NCI-H748 treated with DMSO at 0.1 percent for 48 hours (cell line): ENCODE results near the gene RPS6KA4.
A peak's percentile ranks its signal among the peaks of the same experiment; 100 is the strongest.
"Not testable (repeated sequence)": the region's sequence is repeated elsewhere in the genome, so short reads cannot be mapped to it uniquely, and the experiment has no call there.

ENCODE experiments used
- DNase-seq: peaks from one replicate; lab custom pipeline; 2025; lab: John Stamatoyannopoulos, UW

RPS6KA4 gene

DNA sequence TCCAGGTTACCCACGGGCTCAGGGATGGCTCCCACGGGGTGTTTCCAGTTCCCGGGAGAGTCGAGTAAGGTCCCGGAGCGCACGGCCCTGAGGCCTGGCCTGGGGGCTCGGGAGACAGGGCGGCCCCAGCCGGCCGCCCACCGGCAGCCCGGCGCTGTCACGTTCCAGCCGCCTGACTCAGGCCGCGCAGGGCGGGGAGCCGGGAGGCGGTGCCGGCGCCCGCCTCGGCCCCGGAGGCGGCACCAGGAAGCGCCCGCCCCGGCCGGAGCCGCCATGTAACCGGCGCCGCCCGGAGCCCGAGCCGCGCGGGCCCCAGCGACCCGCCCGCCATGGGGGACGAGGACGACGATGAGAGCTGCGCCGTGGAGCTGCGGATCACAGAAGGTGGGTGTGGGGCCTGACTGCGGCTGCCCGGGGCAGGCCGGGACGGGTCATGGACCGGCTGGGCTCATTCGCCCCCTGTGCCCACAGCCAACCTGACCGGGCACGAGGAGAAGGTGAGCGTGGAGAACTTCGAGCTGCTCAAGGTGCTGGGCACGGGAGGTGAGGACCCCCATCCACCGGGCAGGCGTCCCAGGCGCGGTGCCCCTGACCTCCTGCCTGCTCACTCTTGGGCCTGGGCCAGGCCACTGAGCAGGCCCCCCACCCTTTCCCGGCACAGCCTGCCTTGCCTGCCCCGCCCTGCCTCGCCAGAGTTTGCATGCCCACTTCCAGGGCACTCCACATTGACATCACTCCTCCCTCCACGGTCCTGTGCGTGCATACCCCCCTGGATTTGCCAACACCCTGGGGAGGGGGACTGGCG is at the start of gene RPS6KA4:
RPS6KA4 (plus strand) TSS at position 256 of the 805 bp plus-strand sequence; CDS start at position 330, 74 bp downstream.
- no peak for DNase-seq

DNA sequence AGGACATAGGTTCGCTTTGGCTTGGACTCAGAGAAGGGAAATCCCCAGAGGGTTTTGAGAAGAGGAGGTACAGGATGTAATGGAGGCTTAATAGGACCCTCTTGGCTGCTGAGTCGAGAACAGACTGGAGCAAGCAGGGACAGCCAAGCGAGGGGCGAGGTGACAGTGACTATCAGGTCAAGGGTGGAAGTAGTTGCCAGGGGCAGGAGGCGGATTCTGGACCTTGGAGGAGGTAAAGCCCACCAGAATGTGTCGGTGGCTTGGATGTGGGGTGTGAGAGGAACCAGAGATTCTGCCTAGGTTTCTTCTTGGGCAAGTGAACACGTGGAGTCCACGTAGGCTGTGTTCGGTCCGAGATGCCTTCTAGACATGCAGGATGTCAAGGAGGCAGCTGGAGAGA is 46.0 kb upstream of the RPS6KA4 start:
- no peak for DNase-seq

DNA sequence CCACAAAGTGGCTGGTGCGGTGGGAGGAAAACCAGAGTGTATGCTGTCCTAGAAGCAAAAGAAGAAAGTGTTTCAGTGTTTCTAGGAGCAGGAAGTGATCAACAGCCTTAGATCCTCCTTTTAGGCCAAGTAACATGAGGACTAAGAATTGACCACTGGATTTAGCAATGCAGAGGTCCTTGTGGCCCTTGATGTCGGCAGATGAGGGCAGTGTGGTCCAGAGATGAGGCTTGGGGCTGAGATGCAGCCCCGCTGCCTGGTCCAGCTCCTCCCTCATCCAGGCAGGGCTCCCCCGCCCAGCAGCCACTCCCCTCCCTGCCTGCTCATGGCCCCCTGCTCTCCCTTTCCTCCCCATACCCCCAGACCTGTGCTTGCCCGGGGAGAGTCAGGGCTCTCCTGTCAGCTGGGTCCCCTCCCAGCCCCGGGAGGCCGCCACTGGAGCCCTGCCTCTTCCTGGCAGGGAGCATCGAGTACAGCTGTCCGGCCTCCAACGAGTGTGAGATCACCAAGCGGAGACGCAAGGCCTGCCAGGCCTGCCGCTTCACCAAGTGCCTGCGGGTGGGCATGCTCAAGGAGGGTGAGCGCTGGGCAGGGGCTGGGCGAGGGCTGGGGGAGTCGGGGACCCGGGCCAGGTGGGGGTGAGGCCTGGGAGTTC is 45.3 kb upstream of the RPS6KA4 start:
- no peak for DNase-seq

- no peak for DNase-seq
These were observed 44.7 kb upstream of the RPS6KA4 start for GRCh38 chr11:64314146-64314804.

DNA sequence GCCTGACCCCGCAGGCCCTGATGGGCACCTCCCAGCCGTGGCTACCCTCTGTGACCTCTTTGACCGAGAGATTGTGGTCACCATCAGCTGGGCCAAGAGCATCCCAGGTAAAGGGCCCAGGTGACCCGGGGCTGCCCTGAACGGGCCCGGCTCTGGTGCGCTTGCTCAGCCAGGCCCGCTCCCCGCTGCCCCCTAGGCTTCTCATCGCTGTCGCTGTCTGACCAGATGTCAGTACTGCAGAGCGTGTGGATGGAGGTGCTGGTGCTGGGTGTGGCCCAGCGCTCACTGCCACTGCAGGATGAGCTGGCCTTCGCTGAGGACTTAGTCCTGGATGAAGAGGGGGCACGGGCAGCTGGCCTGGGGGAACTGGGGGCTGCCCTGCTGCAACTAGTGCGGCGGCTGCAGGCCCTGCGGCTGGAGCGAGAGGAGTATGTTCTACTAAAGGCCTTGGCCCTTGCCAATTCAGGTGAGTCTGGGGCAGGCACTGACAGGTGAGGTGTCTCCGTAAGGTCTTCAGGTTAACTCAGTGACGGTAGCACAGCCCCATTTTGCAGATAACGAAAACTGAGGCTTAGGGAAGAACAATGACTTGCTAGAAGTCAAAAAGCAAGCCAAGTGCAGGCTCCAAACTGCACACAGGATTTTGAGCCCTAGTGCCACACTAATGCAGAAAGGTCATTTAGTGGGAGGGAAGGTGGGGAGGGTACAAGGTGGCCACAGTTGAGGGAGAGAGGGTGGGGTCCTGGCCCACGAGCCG is 44.0 kb upstream of the RPS6KA4 start:
- DNase-seq, result no peak

DNA sequence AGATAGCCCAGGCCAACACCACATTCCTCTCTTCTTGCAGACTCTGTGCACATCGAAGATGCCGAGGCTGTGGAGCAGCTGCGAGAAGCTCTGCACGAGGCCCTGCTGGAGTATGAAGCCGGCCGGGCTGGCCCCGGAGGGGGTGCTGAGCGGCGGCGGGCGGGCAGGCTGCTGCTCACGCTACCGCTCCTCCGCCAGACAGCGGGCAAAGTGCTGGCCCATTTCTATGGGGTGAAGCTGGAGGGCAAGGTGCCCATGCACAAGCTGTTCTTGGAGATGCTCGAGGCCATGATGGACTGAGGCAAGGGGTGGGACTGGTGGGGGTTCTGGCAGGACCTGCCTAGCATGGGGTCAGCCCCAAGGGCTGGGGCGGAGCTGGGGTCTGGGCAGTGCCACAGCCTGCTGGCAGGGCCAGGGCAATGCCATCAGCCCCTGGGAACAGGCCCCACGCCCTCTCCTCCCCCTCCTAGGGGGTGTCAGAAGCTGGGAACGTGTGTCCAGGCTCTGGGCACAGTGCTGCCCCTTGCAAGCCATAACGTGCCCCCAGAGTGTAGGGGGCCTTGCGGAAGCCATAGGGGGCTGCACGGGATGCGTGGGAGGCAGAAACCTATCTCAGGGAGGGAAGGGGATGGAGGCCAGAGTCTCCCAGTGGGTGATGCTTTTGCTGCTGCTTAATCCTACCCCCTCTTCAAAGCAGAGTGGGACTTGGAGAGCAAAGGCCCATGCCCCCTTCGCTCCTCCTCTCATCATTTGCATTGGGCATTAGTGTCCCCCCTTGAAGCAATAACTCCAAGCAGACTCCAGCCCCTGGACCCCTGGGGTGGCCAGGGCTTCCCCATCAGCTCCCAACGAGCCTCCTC is 43.1 kb upstream of the RPS6KA4 start:
- not testable (repeated sequence) for DNase-seq

- no peak for DNase-seq
These were observed 42.2 kb upstream of the RPS6KA4 start for GRCh38 chr11:64316672-64317324.

DNA sequence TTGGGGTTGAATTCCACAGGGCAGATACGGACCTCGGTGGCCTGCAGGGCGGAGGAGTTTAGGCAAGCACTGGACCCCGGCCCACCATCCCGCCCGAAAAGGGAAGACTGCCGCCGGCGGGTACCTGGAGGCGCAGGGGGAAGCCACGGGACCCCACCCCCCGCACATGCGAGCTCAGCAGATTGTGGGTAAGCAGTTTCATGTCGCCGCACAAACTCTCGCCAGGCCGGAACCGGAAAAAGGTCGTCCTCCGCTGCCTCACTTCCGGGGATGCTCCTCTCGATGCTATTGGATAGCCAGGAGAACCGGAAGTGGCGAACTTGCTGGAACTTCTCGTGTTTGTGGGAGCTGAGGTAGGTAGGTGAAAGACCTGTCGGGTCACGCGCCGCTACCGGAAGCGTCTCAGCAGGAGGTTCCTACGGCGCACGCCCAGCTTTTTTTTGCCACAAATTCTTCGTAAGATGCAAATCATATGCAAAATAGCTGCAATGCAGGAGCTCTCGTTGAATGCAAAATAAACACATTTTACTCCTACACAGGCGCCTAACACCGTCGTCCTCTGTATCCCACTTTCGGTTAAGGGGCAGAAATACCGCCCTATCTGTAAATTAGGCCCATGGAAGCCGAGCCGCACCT is 41.5 kb upstream of the RPS6KA4 start, which contains the start of gene TRMT112:
TRMT112 (minus strand) TSS at position 235 of the 636 bp plus-strand sequence; CDS start at position 202, 33 bp downstream.
- DNase-seq, result peak; percentile 94

- DNase-seq, result peak; percentile 83
These were observed 40.8 kb upstream of the RPS6KA4 start, which contains the start of gene PRDX5 for GRCh38 chr11:64317961-64318765. TSS of gene PRDX5 (plus strand) at chr11:64318121. CDS start at chr11:64318216, 95 bp downstream.

DNA sequence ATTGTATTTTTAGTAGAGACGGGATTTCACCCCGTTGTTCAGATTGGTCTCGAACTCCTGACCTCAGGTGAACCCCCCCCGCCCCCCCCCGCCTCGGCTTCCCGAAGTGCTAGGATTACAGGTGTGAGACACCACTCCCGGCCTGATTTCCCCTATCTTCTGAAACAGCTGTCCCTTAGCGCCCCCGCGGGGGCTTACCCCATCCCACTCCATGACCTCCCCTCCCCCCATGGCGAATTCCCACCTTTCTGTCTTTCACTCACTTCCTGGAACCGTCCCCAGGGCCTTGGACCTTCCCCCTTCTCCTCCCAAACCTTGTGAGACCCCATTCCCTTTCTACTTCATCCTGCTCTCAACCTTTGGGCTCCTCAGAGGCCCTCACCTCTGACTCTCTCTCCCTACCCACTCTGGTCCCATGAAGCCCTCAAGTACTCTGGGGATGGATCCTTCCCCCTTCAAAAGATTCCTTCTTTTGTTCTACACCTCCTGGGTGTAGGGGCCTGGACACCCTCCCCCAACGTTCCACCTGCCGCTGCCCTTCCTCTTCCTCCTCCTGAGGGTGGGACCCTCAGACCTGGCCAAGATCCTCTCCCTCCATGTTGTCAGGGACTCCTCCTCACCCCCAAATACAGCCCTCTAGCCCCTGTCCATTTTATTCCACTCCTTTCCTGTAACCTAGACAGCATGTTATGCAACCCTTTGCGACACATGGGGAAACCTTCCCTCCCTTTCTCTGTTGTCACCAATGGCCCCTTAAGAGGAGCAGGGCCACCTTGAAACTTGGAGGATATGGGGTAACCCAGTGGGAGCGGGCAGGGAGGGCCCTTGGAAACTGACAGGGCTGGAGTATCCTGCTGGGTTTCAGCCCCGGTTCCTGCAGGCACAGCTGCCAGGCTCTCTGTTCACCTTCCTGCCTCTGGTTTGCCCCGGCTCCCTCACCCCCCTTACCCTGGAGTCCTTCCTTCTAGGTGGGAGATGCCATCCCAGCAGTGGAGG is 39.9 kb upstream of the RPS6KA4 start:
- no peak for DNase-seq

- DNase-seq, result no peak
These were observed 38.4 kb upstream of the RPS6KA4 start for GRCh38 chr11:64320556-64320955.

DNA sequence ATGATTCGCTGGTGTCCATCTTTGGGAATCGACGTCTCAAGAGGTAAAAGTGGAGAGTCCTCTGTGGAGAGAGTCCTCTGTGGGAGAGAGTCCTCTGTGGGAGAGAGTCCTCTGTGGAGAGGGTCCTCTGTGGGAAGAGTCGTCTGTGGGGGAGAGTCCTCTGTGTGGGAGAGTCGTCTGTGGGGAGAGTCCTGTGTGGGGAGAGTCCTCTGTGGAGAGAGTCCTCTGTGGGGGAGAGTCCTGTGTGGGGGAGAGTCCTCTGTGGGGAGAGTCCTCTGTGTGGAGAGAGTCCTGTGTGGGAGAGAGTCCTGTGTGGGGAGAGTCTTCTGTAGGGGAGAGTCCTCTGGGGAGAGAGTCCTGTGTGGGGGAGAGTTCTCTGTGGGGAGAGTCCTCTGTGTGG is 37.9 kb upstream of the RPS6KA4 start:
- no peak for DNase-seq

DNA sequence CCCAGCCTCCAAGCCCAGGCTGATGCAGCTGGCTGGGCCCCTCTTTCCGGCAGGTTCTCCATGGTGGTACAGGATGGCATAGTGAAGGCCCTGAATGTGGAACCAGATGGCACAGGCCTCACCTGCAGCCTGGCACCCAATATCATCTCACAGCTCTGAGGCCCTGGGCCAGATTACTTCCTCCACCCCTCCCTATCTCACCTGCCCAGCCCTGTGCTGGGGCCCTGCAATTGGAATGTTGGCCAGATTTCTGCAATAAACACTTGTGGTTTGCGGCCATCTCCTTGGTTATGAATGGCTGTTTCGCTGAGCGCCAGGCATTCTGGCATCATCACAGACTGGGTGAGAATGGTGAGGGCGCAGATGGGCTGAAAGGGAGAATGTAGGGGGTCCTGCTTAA is 37.4 kb upstream of the RPS6KA4 start:
- DNase-seq, result no peak

GRCh38 chr11:64322925-64323260 is 36.1 kb upstream of the RPS6KA4 start:
- DNase-seq, result no peak

GRCh38 chr11:64323373-64323772 is 35.6 kb upstream of the RPS6KA4 start:
- DNase-seq, result no peak

DNA sequence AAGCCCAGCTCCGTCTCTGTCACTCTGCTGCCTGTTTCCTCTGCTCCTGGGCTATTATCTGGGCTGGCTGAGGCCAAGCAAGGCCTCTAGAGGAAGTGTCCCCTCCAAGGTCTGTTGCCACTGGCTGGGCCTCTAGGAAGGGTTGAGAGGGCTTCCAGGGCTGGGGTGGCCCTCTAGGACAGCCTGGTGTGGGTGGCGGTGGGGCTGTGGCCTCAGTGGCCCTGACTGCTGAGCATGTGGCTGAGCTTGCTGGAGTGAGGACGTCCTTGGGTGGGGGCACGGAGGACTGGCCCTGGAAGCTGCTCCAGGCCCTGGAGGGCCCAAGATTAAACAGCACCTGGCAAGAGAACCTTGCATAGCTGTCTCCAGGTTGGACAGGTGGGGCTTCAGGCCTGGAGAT is 35.0 kb upstream of the RPS6KA4 start:
- not testable (repeated sequence) for DNase-seq

DNA sequence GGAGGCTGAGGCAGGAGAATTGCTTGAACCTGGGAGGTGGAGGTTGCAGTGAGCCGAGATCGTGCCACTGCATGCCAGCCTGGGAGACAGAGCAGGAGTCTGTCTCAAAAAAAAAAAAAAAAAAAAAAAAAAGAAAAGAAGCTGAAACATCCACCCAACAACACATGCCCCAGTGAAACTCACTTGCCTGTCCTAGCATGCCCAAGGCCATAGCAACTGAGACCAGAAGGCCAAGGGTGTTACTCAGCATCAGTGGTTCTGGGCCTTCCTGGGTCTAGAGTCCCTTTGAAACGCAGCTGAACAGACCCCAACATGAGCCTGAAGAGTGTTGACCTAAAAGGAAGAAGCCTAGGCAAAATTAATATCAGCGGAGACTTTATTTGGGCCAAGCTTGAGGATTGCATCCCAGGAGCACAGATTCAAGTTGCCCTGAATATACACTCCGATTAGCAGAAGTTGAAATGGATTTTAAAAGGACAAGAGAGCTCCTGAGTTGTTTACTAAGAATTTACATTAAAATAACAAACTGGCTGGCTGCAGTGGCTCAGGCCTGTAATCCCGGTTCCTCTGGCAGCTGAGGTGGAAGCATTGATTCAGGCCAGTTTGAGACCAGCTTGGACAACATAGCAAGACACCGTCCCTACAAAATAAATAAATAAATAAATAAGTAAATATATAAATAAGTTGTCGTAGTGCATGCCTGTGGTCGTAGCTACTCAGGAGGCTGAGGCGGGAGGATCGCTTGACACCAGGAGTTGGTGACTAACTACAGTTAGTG is 34.1 kb upstream of the RPS6KA4 start:
- DNase-seq, result no peak
